SKM-1 treated with dmso at 0.1 percent for 144 hours (cell line): ENCODE measurements around the gene NUP93.

Experiments used
- DNase-seq: peaks from one replicate; lab custom pipeline; 2025; ENCODE audit not compliant: unreplicated experiment; lab: John Stamatoyannopoulos, UW

The NUP93 gene

GRCh38 chr16:56886296-56886695 lies 156.4 kb downstream of the NUP93 start:
- no peak for DNase-seq

GRCh38 chr16:56886826-56887225 lies 156.9 kb downstream of the NUP93 start:
- DNase-seq, result no peak

GRCh38 chr16:56888806-56889205 lies 158.9 kb downstream of the NUP93 start:
- DNase-seq, result peak; percentile 77

- DNase-seq, result no peak
These were observed 159.3 kb downstream of the NUP93 start for GRCh38 chr16:56889206-56889605.

GRCh38 chr16:56891685-56892084 lies 161.8 kb downstream of the NUP93 start:
- no peak for DNase-seq

GRCh38 chr16:56892705-56893104 lies 162.8 kb downstream of the NUP93 start:
- DNase-seq, result no peak

GRCh38 chr16:56894331-56894917 lies 164.5 kb downstream of the NUP93 start:
- no peak for DNase-seq

- no peak for DNase-seq
These were observed 165.9 kb downstream of the NUP93 start for GRCh38 chr16:56895813-56896212.

GRCh38 chr16:56896244-56896643 lies 166.3 kb downstream of the NUP93 start:
- no peak for DNase-seq

- no peak for DNase-seq
These were observed 167.3 kb downstream of the NUP93 start for GRCh38 chr16:56897026-56897799.

- no peak for DNase-seq
These were observed 168.9 kb downstream of the NUP93 start for GRCh38 chr16:56898847-56899246.
